Measurements from ENCODE around the gene OR10H1.
A peak's percentile ranks its signal among the peaks of the same experiment; 100 is the strongest.
"Not testable (repeated sequence)": the region's sequence is repeated elsewhere in the genome, so short reads cannot be mapped to it uniquely, and the experiment has no call there.

The OR10H1 gene

GRCh38 chr19:15836330-15837220 lies 21.1 kb upstream of the OR10H1 start:
- peak overlapping the region; percentile 72 to 83 for H3K4me3 ChIP-seq (replicated peaks in 1 of 2; ENCODE audit: low read depth in 2 of 2, low read length in 2 of 2)
- peak; percentile 92 to 94 for DNase-seq (ENCODE audit: low read depth in 2 of 2)
- TF ChIP-seq CTCF (IDR thresholded peaks at IDR 0.05; ENCODE audit: low read depth, low read length): no peak

GRCh38 chr19:15835565-15836329 lies 20.3 kb upstream of the OR10H1 start:
- not testable (repeated sequence) for DNase-seq (ENCODE audit: low read depth in 2 of 2)
- H3K4me3 ChIP-seq (replicated peaks in 1 of 2; ENCODE audit: low read depth in 2 of 2, low read length in 2 of 2): peak overlapping the region; percentile 72 to 83

- H3K4me3 ChIP-seq (replicated peaks in 1 of 2; ENCODE audit: low read depth in 2 of 2, low read length in 2 of 2); DNase-seq (ENCODE audit: low read depth in 2 of 2): not testable (repeated sequence)
Measured at GRCh38 chr19:15834232-15834631, 18.8 kb upstream of the OR10H1 start.

- no peak for TF ChIP-seq CTCF (IDR thresholded peaks at IDR 0.05; ENCODE audit: low read depth, low read length)
- no peak for DNase-seq (ENCODE audit: low read depth in 2 of 2)
- no peak overlapping the region for H3K4me3 ChIP-seq (replicated peaks in 1 of 2; ENCODE audit: low read depth in 2 of 2, low read length in 2 of 2)
Measured at GRCh38 chr19:15831626-15832025, 16.2 kb upstream of the OR10H1 start.

- no peak overlapping the region for H3K4me3 ChIP-seq (replicated peaks in 1 of 2; ENCODE audit: low read depth in 2 of 2, low read length in 2 of 2)
- no peak for DNase-seq (ENCODE audit: low read depth in 2 of 2)
- TF ChIP-seq CTCF (IDR thresholded peaks at IDR 0.05; ENCODE audit: low read depth, low read length): no peak
Measured at GRCh38 chr19:15829786-15830185, 14.3 kb upstream of the OR10H1 start.

- DNase-seq (ENCODE audit: low read depth in 2 of 2): no peak
- TF ChIP-seq CTCF (IDR thresholded peaks at IDR 0.05; ENCODE audit: low read depth, low read length): no peak
Measured at GRCh38 chr19:15829306-15829698, 13.8 kb upstream of the OR10H1 start.

GRCh38 chr19:15828611-15829305 lies 13.3 kb upstream of the OR10H1 start:
- DNase-seq (ENCODE audit: low read depth in 2 of 2); H3K4me3 ChIP-seq (replicated peaks in 1 of 2; ENCODE audit: low read depth in 2 of 2, low read length in 2 of 2): not testable (repeated sequence)

More at GRCh38 chr19:15829306-15829698, 13.8 kb upstream of the OR10H1 start:
- H3K4me3 ChIP-seq (replicated peaks in 1 of 2; ENCODE audit: low read depth in 2 of 2, low read length in 2 of 2): no peak overlapping the region

GRCh38 chr19:15828121-15828610 lies 12.7 kb upstream of the OR10H1 start:
- TF ChIP-seq CTCF (IDR thresholded peaks at IDR 0.05; ENCODE audit: low read depth, low read length): no peak
- no peak for DNase-seq (ENCODE audit: low read depth in 2 of 2)
- no peak overlapping the region for H3K4me3 ChIP-seq (replicated peaks in 1 of 2; ENCODE audit: low read depth in 2 of 2, low read length in 2 of 2)

All from cardiac fibroblast (primary cell).